NCI-H82 treated with DMSO at 0.1 percent for 48 hours (cell line): ENCODE data around the gene LRCH3.

Source experiments
- DNase-seq: peaks from one replicate; lab custom pipeline; 2025; ENCODE audit not compliant: unreplicated experiment; lab: John Stamatoyannopoulos, UW

LRCH3 gene

DNA sequence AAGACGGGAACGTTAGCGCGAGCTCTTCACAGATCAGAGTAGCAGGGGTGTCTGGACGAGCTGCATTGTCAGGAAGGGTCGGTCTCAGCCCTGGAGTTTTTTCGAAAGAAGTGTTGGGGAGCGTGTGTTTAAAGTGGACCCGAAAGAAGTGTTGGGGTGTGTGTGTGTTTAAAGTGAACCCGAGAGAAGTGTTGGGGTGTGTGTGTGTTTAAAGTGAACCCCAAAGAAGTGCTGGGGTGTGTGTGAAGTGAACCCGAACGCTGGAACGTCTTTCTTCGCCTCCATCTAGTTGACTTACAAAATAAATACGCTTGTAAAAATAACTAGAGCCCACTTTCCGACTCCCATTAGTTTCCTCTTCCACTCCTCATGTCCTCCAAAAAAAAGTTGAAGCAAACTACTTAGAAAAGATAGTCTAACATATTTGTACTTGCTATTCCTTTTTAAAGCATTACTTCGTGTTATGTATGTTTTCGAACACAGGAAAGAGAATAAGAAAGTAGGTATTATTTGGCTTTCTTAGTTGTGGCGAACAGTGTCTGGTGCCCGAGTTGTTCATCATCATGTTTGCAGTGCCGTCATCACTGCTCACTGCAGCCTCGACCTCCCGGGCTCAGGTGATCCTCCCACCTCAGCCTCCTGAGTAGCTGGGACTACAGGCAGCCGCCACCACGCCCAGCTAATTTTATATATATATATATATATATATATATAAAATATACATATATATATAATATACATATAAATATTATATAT, 1.0 kb downstream of the LRCH3 start:
- DNase-seq: no peak

DNA sequence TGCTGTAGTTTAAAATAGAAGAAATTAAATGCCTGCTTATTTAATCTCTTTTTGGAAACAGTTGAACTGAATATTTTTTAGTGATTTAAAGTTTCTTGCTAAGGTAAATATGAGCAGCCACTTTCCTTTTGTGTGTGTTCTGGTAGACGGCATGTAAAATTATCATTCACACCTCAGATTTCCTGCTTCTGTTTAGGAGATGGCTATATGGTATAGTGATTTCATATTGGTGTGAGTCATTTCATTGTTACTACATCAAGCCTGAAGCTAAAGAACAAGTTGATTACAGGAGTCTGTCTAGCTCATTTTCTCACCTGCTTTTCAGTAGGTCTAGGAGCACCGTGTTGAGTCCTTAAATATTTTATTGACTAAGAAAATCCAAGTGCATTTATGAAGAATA, 2.2 kb downstream of the LRCH3 start:
- no peak for DNase-seq

DNA sequence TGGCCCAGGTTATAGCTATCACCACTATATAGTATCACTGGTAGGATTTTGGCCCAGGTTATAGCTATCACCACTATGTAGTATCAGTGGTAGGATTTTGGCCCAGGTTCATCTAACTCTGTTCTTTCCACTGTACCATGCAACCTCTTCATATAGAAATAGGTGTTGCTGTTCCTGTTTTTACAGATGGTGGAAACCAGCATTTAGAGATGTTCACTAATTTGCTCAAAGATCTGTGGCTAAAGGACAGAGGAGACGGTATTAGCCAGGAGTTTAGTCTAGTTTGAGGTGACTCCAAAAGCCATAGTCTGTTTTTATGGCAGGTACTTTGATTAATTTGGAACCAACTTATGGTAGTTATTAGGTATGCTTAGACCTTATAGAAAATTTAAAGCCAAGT, 3.1 kb downstream of the LRCH3 start:
- DNase-seq: no peak

DNA sequence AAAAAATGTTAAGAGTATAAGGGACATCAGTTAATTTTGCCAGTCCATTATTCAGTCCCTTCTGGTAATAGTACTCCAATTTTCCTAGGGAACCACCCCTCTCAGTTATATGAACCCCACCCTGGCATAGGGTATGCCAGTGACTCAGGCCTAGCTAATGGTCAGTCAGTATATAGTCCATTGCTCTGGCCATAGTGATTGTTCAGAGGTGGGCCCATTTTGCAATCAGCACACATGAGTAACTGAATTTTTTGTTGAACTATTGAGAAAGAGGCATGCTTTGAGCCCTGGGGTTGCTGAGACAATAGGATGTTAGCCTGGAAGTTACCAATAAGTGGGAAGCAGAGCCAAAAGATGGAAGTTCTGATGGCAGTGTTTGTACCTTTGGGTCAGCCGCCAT, 4.1 kb downstream of the LRCH3 start:
- DNase-seq: no peak

DNA sequence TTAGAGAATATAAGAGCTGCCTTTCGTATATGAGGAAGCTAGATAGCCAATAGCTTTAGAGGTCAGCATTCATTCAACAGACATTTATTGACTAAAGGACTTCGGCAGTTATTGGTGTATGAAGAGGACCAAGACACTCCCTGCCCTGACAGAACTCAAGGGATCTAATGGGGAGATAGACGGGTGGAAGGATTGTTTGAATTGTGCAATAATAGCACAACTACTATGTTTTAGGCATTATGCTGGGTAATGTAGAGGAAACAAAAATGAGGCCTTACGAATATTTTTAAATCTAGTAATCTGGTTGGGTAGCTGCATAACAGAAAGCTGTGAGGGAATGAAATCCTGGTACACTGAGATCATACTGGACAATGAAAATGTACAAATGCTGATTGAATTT, 5.0 kb downstream of the LRCH3 start:
- no peak for DNase-seq

DNA sequence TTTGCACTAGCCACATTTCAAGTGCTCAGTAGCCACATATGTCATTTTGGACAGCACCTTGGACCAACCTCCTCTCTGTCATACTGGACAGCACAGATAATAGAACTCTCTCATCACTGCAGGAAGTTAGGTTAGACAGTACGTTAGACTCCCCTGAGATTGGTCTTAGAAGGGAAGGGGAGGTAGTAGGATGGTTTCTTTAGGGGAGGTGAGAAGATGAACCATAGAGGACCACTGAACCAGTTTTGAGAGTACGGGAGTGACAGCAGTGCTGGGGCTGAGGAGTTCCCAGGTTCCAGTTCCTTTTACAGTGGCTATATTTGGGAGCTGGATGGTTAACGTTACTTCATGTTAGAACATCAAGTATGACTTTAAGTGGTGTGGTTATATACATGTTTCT, 7.8 kb downstream of the LRCH3 start:
- DNase-seq: no peak

DNA sequence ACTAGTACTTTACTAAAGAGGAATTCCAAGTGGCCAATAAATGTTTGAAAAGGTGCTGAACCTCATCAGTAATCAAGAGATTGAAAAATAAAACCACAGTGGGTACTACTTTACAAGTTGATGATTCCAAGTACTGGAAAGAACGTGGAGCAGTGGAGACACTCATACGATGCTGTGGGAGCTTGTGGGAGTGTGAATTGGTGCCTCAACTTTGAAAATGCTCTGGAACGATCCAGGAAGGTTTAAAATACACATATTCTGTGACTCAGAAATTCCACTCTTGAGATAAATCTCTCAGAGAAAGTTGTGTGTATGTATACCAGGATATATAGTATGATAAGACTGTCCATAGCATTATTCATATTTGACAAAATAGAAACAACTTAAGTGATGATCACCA, 9.3 kb downstream of the LRCH3 start:
- no peak for DNase-seq

DNA sequence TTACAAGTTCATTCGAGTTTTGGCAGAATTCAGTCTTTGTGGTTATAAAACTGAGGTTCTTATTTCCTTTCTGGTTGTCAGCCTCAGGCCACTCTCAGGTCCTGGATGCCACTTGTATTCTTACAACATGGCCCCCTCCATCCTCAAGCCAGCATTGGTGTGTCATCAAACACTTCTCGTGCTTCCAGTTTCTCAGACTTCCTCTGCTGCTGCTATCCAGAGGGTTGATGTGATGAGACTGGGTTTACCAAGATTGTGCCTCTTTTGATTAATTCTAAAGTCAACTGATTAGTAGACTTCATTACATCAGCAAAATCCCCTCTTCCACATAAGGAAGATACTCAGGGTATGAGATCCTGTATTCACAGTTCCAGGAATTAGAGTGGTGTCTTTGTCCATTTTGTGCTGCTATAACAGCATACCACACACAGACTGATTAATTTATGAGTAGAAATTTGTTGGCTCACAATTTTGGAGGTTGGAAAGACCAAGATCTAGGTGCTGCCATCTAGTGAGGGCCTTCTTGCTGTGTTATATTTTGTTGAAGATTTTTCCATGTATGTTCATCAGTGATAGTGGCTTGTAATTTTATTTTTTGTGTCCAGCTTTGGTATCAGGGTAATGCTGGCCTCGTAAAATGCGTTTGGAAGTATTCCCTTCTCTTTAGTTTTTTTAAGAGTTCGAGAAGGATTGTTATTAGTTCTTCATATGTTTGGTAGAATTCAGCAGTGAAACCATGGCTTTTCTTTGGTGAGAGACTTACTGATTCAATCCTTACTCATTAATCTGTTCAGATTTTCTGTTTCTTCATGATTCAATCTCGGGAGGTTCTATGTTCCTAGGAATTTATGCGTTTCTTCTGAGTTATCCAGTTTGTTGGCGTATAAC, 11.1 kb downstream of the LRCH3 start:
- no peak for DNase-seq

DNA sequence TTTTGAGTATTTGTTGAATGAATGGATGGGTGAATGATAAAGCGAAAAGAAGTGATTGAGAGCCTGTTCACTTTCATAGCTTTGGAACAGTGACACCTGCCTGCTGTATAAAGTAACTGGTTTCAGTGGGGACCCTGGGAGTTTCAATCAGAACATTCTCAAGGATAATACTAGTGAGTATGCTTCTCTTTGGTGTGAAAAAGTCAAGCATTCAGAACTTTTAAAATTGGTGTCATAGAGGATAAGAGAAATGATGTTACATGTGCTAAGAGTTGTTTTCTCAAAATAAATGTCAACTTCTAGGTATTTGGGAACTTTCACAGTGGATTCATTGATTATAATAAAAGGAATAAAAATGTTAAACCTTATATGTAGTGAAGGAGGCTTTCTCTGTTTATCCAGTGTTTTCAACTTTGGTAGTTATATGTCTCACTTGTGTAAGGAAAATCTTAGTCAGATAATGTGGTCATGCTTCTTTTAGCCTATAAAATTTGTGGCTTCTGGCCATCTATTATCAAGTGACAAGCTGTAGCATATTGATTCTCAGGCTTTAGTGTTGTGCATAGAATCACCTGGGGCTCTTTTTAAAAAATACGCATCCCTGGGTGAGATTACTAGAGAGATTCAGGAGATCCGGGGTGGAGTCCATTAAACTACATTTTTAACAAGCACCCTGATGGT, 11.9 kb downstream of the LRCH3 start:
- DNase-seq: no peak

DNA sequence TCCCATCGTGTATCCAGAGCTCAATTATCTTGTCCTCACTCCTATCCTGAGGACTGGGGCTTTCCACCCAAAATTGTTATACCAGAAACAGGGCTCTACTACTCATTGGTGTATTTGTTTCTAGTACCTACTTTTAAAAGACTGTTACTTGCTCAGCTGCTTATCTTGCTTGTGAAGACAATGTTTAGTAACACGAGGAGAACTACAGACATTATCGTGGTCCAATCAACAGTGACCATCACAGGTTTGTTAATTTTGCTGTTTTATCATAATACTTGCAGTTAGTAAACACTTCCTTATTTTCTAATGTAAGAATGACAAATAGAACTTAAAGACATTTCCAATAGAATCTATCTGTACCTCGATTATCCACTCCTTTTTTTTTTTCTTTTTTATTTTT, 13.5 kb downstream of the LRCH3 start:
- DNase-seq: no peak

DNA sequence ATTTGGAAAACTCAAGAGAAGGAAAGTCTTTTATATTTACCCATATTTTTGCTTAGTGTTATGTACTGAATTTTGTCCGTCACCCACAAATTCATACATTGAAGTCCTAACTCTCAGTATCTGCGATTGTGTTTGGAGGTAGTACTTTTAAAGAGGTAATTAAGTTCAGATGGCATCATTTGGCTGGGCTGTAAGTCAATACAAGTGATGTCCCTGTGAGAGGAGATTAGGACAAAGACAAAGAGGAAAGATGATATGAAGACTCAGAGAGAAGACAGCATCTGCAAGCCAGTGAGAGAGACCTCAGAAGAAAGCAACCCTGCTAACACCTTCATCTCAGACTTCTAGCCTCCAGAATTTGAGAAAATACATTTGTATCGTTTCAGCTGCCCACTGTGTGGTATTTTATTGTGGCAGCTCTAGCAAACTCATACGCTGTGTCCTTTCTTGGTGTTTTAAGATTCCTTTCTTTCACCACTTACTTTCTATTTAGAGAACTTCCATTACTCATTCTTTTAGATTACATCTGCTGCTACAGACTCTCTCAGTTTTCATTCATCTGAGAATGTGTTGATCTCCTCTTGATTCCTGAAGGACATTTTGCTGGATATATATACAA, 17.0 kb downstream of the LRCH3 start:
- DNase-seq: no peak

DNA sequence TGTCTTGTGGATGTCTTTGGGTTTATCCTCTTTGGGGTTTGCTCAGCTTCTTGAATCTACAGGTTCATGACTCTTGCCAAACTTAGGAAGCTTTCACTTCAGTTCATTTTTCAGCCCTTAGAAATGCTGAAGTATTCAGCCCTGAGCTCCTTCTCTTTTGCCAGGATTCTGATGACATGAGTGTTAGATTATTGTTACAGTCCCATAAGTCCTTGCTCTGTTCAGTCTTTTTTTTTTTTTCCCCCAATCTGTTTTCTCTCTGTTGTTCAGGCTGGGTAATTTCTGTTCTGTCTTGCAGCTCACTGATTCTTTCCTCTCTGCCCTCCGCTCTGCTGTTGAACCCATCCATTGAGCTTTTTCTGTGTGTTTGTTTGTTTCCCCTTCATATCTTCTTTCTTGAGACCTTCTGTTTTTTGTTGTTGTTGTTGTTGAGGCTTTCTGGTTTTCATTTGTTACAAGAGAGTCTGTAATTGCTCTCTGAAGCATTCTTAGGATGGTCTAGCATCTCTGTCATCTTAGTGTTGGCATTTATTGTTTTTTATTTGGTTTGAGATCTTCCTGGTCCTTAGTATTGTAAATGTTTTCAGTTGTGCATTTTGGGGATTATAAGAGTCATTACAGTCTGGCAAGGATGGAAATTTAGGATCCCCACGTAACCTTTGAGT, 18.4 kb downstream of the LRCH3 start:
- no peak for DNase-seq

DNA sequence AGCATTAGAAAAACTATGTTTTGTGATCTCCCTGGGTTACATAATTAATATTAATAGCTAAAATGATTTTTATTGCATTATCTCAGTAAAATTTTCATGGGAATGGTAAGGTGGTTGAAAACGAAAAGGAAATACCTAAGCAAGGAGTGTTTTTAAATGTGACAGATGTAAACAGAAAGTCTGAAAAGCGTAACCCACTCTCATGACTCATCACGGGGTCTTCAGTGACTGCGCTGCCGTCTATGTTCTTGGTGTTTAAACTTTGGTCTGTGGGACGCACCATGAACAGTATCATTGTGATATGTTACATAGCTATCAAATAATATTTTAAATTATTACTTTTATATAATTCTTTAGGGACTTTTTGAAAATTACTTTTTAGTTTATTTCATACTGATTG, 19.8 kb downstream of the LRCH3 start:
- DNase-seq: no peak

DNA sequence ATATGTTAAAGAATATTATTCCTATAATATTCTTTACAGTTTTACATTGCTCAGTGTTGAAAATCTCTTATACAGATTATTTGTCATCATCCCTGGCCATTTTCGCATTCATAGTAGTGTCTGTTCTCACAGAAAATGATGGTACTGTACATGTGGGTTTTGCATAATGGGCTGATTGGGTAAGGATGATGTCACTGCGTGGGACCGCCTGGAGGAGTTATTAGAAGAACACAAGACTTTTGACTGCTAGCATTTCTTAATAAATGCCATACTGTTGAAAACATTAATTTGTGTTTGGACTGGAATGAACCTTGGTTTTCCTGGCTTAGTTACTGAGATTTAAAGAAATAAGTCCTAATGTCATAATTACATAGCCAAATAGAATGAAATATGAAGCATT, 20.3 kb downstream of the LRCH3 start:
- no peak for DNase-seq

DNA sequence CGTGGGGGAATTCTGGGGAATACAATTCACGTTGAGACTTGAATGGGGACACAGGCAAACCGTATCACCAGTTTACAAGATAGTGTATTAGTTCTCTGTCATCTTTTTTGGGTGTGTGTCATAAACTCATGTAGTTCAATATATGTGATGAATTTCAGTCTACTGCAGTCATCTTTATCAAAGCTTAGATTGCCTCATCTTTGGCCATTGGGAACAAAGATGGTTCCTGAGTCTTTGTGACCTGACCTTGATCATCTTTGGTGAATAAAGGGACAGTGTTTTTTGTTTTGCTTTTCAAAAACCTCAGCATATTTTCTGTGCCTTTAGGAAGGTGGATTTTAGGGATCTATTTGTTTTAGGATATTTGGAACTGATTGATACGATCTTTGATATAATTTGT, 23.3 kb downstream of the LRCH3 start:
- DNase-seq: no peak

DNA sequence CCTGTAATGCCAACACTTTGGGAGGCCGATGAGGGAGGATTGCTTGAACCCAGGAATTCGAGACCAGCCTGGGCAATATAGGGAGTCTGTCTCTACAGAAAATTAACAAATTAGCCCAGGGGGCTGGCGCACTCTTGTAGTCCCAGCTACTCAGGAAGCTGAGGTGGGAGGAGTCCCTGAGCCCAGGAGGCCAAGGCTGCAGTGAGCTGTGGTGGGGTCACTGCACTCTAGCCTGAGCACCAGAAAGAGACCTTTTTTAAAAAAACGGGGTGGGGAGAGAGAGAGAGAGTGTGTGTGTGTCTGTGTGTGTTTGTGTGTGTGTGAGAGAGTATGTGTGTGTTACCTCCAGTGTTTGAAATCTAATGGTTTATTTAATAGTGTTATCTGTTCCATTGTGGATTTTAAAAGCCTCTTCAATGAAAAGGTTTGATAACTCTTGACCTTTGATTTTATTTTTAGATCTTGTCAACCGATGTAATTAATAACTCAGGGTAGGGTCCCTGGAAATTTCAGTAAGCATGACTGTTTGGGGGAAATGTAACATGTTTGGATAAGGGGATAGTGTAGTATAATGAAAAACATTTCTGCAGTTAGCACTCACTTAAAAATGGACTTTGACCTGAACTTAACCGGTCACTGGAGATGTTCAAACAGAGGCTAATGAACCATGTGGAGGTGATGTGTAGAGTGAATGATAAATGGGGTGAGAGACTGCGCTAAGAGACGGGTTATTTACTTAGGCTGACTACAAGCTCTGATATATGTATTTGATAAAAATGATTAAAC, 29.7 kb downstream of the LRCH3 start:
- no peak for DNase-seq

DNA sequence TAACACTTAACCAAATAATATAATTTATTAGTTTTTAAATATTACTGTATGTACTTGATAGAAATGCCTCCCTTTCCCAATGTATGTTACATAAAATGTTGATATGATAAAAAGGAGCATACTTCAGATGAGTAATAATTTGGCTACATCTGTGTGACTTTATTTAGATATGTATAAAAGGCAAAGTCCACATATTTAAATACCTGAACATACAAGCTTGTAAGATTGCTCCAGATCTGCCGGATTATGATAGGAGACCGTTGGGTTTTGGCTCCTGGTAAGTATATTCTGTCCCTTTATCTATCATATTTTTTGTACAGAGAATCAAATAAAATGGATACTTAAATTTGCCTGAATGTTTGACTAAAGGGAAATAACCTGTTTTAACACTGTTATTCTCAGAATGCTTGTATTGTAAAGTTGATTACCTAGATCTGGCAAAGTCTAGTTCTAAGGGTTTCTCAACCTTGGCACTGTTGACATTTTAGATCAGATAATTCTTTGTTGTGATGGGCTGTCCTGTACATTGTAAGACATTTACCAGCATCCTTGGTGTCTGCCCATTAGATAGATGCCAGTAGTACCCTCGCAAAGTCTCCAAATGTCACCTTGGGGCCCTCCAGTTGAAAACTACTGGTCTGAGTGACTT, 38.5 kb downstream of the LRCH3 start:
- no peak for DNase-seq

DNA sequence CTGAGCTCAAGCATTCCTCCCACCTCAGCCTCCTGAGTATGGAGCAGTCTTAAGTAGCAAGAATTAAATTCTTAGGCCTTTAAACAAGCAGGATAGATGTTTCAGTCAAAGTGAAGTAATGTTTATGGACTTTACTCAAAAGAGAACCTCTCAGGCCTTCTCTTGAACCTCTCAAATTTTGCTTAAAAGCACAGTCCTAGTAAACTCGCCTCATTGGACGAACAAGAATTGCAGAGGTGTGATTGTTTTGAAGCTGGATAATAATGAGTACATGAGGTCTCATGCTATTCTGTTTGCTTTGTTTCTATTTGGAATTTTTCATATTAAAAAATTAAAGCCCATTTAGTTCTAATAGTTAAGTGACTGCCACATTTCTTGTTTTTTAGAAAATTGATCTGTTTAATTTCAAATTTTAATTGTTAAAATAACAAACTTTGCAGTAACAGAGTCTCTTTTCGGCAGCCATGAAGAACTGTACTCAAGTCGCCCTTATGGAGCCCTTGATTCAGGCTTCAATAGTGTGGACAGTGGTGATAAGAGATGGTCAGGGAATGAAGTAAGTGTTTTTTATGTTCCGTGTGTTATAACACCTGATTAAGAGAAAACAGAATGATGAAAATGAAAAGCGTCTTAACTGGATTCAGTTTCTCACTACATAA, 39.4 kb downstream of the LRCH3 start:
- DNase-seq: no peak

DNA sequence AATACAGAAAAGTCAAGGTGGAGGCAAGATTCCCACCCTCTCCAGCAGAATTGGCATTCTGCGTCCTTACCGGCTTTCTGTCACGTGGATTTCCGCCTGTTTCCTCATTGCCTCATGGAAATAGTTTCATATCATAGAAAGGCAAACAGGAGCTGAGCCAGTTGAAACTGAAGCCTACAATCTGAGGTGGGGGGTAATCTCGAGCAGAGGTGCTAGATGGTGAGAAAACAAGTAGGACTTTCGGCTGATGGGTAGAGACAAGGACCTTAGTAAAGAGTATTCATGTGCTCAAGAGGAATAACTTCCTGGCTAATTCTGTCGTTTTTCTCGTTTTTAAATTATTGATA, 39.9 kb downstream of the LRCH3 start:
- DNase-seq: no peak
